H9 (cell line): ENCODE data around the gene SMAP1. TPM values are rescaled to one million over a fixed set of nuclear protein-coding genes. Genes with fewer than 3 reads are reported as not detected.
A peak's percentile ranks its signal among the peaks of the same experiment; 100 is the strongest.

Experiments
- DNase-seq: peaks from one replicate; pipeline ENCODE4 v3.0.0-alpha.2; 2017
- H2AFZ ChIP-seq: one replicate; pipeline ENCODE4 v1.6.1; 2013; ENCODE audit warnings: mild to moderate bottlenecking, low read length, control low read depth, moderate library complexity
- H2AK5ac ChIP-seq: 2 replicates; pipeline ENCODE4 v1.6.1; 2013; ENCODE audit warnings: low read length, control low read depth, mixed read lengths; ENCODE audit not compliant: insufficient read length
- H2BK120ac ChIP-seq: one replicate; pipeline ENCODE4 v1.6.1; 2013; ENCODE audit warnings: low read depth, mild to moderate bottlenecking, low read length, control low read depth, inconsistent platforms; ENCODE audit not compliant: poor library complexity, severe bottlenecking
- H2BK12ac ChIP-seq: 2 replicates; pipeline ENCODE4 v1.6.1; 2013; ENCODE audit warnings: low read length, control low read depth, mixed read lengths, low read depth; ENCODE audit not compliant: insufficient read length
- H2BK15ac ChIP-seq: 2 replicates; pipeline ENCODE4 v1.6.1; 2013; ENCODE audit warnings: low read depth, low read length, control low read depth
- H2BK20ac ChIP-seq: one replicate; pipeline ENCODE4 v1.6.1; 2013; ENCODE audit warnings: low read depth, mild to moderate bottlenecking, low read length, control low read depth, inconsistent platforms; ENCODE audit not compliant: poor library complexity, severe bottlenecking
- H2BK5ac ChIP-seq: 2 replicates; pipeline ENCODE4 v1.6.1; 2013; ENCODE audit warnings: low read length, control low read depth, mixed read lengths; ENCODE audit not compliant: insufficient read length
- H3K14ac ChIP-seq: 2 replicates; pipeline ENCODE4 v1.6.1; 2013; ENCODE audit warnings: low read length, control low read depth; ENCODE audit not compliant: insufficient read depth
- H3K18ac ChIP-seq: 2 replicates; pipeline ENCODE4 v1.6.1; 2013; ENCODE audit warnings: low read depth, mild to moderate bottlenecking, mixed read lengths, low read length, control low read depth; ENCODE audit not compliant: insufficient read length
- H3K23ac ChIP-seq: 2 replicates; pipeline ENCODE4 v1.6.1; 2013; ENCODE audit warnings: low read length, control low read depth, mixed read lengths, low read depth; ENCODE audit not compliant: insufficient read length
- H3K23me2 ChIP-seq: 2 replicates; pipeline ENCODE4 v1.6.1; 2013; ENCODE audit warnings: low read depth, mild to moderate bottlenecking, mixed read lengths, low read length, control low read depth; ENCODE audit not compliant: insufficient read length, poor library complexity, severe bottlenecking
- H3K27ac ChIP-seq: 2 replicates; pipeline ENCODE4 v1.5.1; 2013; ENCODE audit warnings: low read length, control low read depth, mixed read lengths, low read depth; ENCODE audit not compliant: insufficient read length
- H3K27me3 ChIP-seq: 2 replicates; pipeline ENCODE4 v1.6.1; 2013; ENCODE audit warnings: low read length, control low read depth, inconsistent platforms; ENCODE audit not compliant: insufficient read depth
- H3K4ac ChIP-seq: 2 replicates; pipeline ENCODE4 v1.6.1; 2013; ENCODE audit warnings: low read depth, mild to moderate bottlenecking, control low read depth, inconsistent platforms, low read length, moderate library complexity
- H3K4me1 ChIP-seq: 2 replicates; pipeline ENCODE4 v1.6.1; 2013; ENCODE audit warnings: low read length, control low read depth, inconsistent platforms; ENCODE audit not compliant: insufficient read depth
- H3K4me2 ChIP-seq: 2 replicates; pipeline ENCODE4 v1.6.1; 2013; ENCODE audit warnings: low read length, control low read depth, mixed read lengths; ENCODE audit not compliant: insufficient read length, insufficient read depth
- H3K56ac ChIP-seq: 2 replicates; pipeline ENCODE4 v1.6.1; 2013; ENCODE audit warnings: low read depth, mild to moderate bottlenecking, mixed read lengths, low read length, control low read depth; ENCODE audit not compliant: insufficient read length
- H3K79me1 ChIP-seq: 2 replicates; pipeline ENCODE4 v1.6.1; 2013; ENCODE audit warnings: low read depth, mild to moderate bottlenecking, moderate library complexity, low read length, control low read depth, inconsistent platforms; ENCODE audit not compliant: insufficient read depth, poor library complexity, severe bottlenecking
- H3K79me2 ChIP-seq: 2 replicates; pipeline ENCODE4 v1.6.1; 2013; ENCODE audit warnings: low read length, control low read depth, inconsistent platforms; ENCODE audit not compliant: insufficient read depth
- H3K9ac ChIP-seq: 2 replicates; pipeline ENCODE4 v1.6.1; 2013; ENCODE audit warnings: low read length, control low read depth, mixed read lengths; ENCODE audit not compliant: insufficient read length; ENCODE audit errors: extremely low read depth
- H3K9me3 ChIP-seq: one replicate; pipeline ENCODE4 v1.6.1; 2013; ENCODE audit warnings: low read depth, low read length, inconsistent platforms; ENCODE audit not compliant: control insufficient read depth
- H3T11ph ChIP-seq: one replicate; pipeline ENCODE4 v1.6.1; 2013; ENCODE audit warnings: mild to moderate bottlenecking, low read length, control low read depth, inconsistent platforms
- H4K20me1 ChIP-seq: one replicate; pipeline ENCODE4 v1.6.1; 2013; ENCODE audit not compliant: control insufficient read depth, insufficient read length, insufficient read depth
- H4K5ac ChIP-seq: 2 replicates; pipeline ENCODE4 v1.6.1; 2013; ENCODE audit warnings: low read depth, mild to moderate bottlenecking, mixed read lengths, low read length, control low read depth; ENCODE audit not compliant: insufficient read length
- H4K8ac ChIP-seq: replicated peaks from 2 replicates; pipeline ENCODE4 v1.6.1; 2013; ENCODE audit warnings: low read length, control low read depth, mixed read lengths, low read depth; ENCODE audit not compliant: insufficient read length
- H4K91ac ChIP-seq: 2 replicates; pipeline ENCODE4 v1.6.1; 2013; ENCODE audit warnings: low read depth, mild to moderate bottlenecking, moderate library complexity, mixed read lengths, low read length, control low read depth; ENCODE audit not compliant: insufficient read length
- H3K27ac Mint-ChIP-seq, 3 experiments: 2 replicates in 2 of 3; 3 replicates in 1 of 3; pipeline ENCODE4 v1.8.0; 2020 to 2021; ENCODE audit warnings: mixed read lengths in 3 of 3, mild to moderate bottlenecking in 1 of 3, moderate library complexity in 1 of 3
- H3K27me3 Mint-ChIP-seq: 2 replicates; pipeline ENCODE4 v1.8.0; 2021; ENCODE audit warnings: low read depth, mild to moderate bottlenecking, moderate library complexity, mixed read lengths
- H3K36me3 Mint-ChIP-seq, 3 experiments: 2 replicates in 2 of 3; 3 replicates in 1 of 3; pipeline ENCODE4 v1.8.0; 2020 to 2021; ENCODE audit warnings: low read depth in 3 of 3, mixed read lengths in 3 of 3; ENCODE audit not compliant: insufficient read depth in 1 of 3
- H3K4me1 Mint-ChIP-seq, 2 experiments: 2 replicates each; pipeline ENCODE4 v1.8.0; 2020; ENCODE audit warnings: mixed read lengths in 2 of 2
- H3K4me3 Mint-ChIP-seq, 2 experiments: 2 replicates in 1 of 2; 3 replicates in 1 of 2; pipeline ENCODE4 v1.8.0; 2020 to 2021; ENCODE audit warnings: mild to moderate bottlenecking in 2 of 2, mixed read lengths in 2 of 2, moderate library complexity in 1 of 2
- H3K9me3 Mint-ChIP-seq, 2 experiments: 2 replicates in 1 of 2; 3 replicates in 1 of 2; pipeline ENCODE4 v1.8.0; 2020; ENCODE audit warnings: mild to moderate bottlenecking in 2 of 2, mixed read lengths in 2 of 2, moderate library complexity in 1 of 2
- CTCF ChIP-seq: fragments of 200-600 bp; sonication (generic); conservative IDR thresholded peaks from 3 replicates; pipeline ENCODE4 v1.8.0; 2021; ENCODE audit warnings: antibody characterized with exemption, mild to moderate bottlenecking
- WGBS: extraction: QIAGEN DNeasy Blood & Tissue Kit; methylation state at CpG from one replicate; pipeline ENCODE4 v1.1.7; 2013; ENCODE audit warnings: missing lambda C conversion rate, low lambda C conversion rate, mixed read lengths; ENCODE audit not compliant: insufficient read length; ENCODE audit errors: extremely low coverage; 5-methylcytosine and 5-hydroxymethylcytosine counted together
- total RNA-seq: library from RNA; stranded (reverse); gene quantifications from 2 replicates; pipeline ENCODE4 v1.2.1, GENCODE V29; 2021

SMAP1 gene
- total RNA-seq, 1 experiment from 2014 or later = 29.3 TPM

GRCh38 chr6:70839286-70840266 is 171.9 kb downstream of the SMAP1 start:
- no peak overlapping the region for H3T11ph ChIP-seq
- no peak overlapping the region for H3K56ac ChIP-seq
- no peaks in the 10 kb centered on the region for H3K9me3 ChIP-seq
- no peak overlapping the region for H2BK120ac ChIP-seq
- no peaks in the 10 kb centered on the region for H3K4me1 ChIP-seq
- no peak overlapping the region for H2BK12ac ChIP-seq
- no peak overlapping the region for H3K4me3 Mint-ChIP-seq
- no peak overlapping the region for H2BK5ac ChIP-seq
- peaks cover 6% of the 10 kb centered on the region in 2 experiments; a peak in 1 of 4 replicates for H3K4me1 Mint-ChIP-seq
- no peak for TF ChIP-seq CTCF
- H2BK15ac ChIP-seq = no peak overlapping the region
- H3K79me1 ChIP-seq = no peaks in the 10 kb centered on the region
- no peak overlapping the region for H2AFZ ChIP-seq
- no peaks in the 10 kb centered on the region for H3K79me2 ChIP-seq
- no peak overlapping the region for H3K14ac ChIP-seq
- no CpG with 5 or more reads among the region's 7 CpGs for WGBS
- no peak overlapping the region for H4K8ac ChIP-seq
- peak overlapping the region in 2 of 3 experiments; percentile 12 to 35; a peak in 3 of 7 replicates for H3K27ac Mint-ChIP-seq
- H3K9me3 Mint-ChIP-seq = no peaks in the 10 kb centered on the region
- H3K9ac ChIP-seq = no peak overlapping the region
- no peak for DNase-seq
- no peak overlapping the region for H4K91ac ChIP-seq
- H3K23ac ChIP-seq = no peak overlapping the region
- no peaks in the 10 kb centered on the region for H3K23me2 ChIP-seq
- H3K18ac ChIP-seq = no peak overlapping the region
- no peak overlapping the region for H3K27ac ChIP-seq
- H3K27me3 Mint-ChIP-seq = no peaks in the 10 kb centered on the region
- no peaks in the 10 kb centered on the region for H3K27me3 ChIP-seq
- no peak overlapping the region for H3K4me2 ChIP-seq
- no peak overlapping the region for H2BK20ac ChIP-seq
- H4K5ac ChIP-seq = no peak overlapping the region
- no peak overlapping the region for H3K4ac ChIP-seq
- no peak overlapping the region for H2AK5ac ChIP-seq
- peaks cover 0 to 1% (median 0%) of the 10 kb centered on the region in 3 experiments; a peak in 1 of 7 replicates for H3K36me3 Mint-ChIP-seq
- H4K20me1 ChIP-seq = no peaks in the 10 kb centered on the region
